HCT116 (cell line): Measurements from ENCODE around the gene DCAF15. TPM values are rescaled to one million over a fixed set of nuclear protein-coding genes. Genes with fewer than 3 reads are reported as not detected.

Source experiments
- ATAC-seq: fragments of 200-7000 bp; cut with Tn5 transposase; 2 replicates; pipeline ENCODE4 v1.9.1; 2020; ENCODE audit warnings: mild to moderate bottlenecking, moderate library complexity
- BruUV-seq: library from RNA; stranded (reverse); fragments of 400-500 nt; replicated peaks from 2 replicates; lab custom pipeline; 2021; lab: Mats Ljungman, UMichigan
- CTCF ChIA-PET: fragments of 300-600 bp; sonication (Branson Sonifier 250); formaldehyde crosslinking; loops from one replicate; lab custom pipeline; 2021; ENCODE audit warnings: antibody characterized with exemption; lab: Charles Lee
- POLR2A ChIA-PET: fragments of 300-600, 350-600 bp; sonication (Branson Sonifier 250); formaldehyde crosslinking; loops from one replicate; lab custom pipeline; 2021; ENCODE audit warnings: antibody characterized with exemption; lab: Charles Lee
- RAD21 ChIA-PET, 2 experiments: fragments of 300-600 bp; sonication (Branson Sonifier 250); formaldehyde crosslinking; loops; one replicate each; lab custom pipeline; 2023; ENCODE audit warnings: low total read pairs in 2 of 2; ENCODE audit not compliant: uncharacterized antibody in 2 of 2, unreplicated experiment in 2 of 2, low non-redundant PET in 1 of 2; lab: Charles Lee
- DNase-seq: peaks from one replicate; pipeline ENCODE4 v3.0.0-alpha.2; 2010; ENCODE audit warnings: low read depth, low spot score
- H2AFZ ChIP-seq: fragments of 200-600 bp; shearing (Covaris generic), sonication (generic); 2 replicates; pipeline ENCODE4 v1.6.1; 2017; ENCODE audit warnings: low read depth, mixed run types, mixed read lengths, antibody characterized with exemption, low read length; ENCODE audit not compliant: poor library complexity, severe bottlenecking
- H3K27ac ChIP-seq: 2 replicates; pipeline ENCODE4 v1.5.1; 2012; ENCODE audit warnings: low read depth, low read length
- H3K27me3 ChIP-seq: fragments of 200-600 bp; sonication (generic); 2 replicates; pipeline ENCODE4 v1.6.1; 2016; ENCODE audit warnings: mixed run types, low read length, mixed read lengths; ENCODE audit not compliant: insufficient read depth
- H3K36me3 ChIP-seq, 2 experiments: fragments of 200-500 bp in 1 of 2; fragments of 200-600 bp in 1 of 2; sonication (Bioruptor generic) in 1 of 2; sonication (generic) in 1 of 2; 2 replicates each; pipeline versions ENCODE4 v1.5.1 to v1.6.1; 2014 to 2016; ENCODE audit warnings: low read length in 2 of 2, inconsistent platforms in 1 of 2, mixed read lengths in 1 of 2, mixed run types in 1 of 2; ENCODE audit not compliant: insufficient read depth in 2 of 2, control insufficient read depth in 1 of 2
- H3K4me1 ChIP-seq, 2 experiments: fragments of 200-600 bp in 1 of 2; sonication (generic) in 1 of 2; 2 replicates each; pipeline versions ENCODE4 v1.5.1 to v1.6.1; 2012 to 2017; ENCODE audit warnings: low read length in 2 of 2, inconsistent platforms in 1 of 2, mild to moderate bottlenecking in 1 of 2, mixed read lengths in 1 of 2, mixed run types in 1 of 2, moderate library complexity in 1 of 2; ENCODE audit not compliant: insufficient read depth in 2 of 2, control insufficient read depth in 1 of 2
- H3K4me2 ChIP-seq: fragments of 200-600 bp; sonication (generic); 2 replicates; pipeline ENCODE4 v1.6.1; 2017; ENCODE audit warnings: mixed run types, low read length, mixed read lengths
- H3K4me3 ChIP-seq, 2 experiments: fragments of 200-600 bp in 1 of 2; sonication (generic) in 1 of 2; replicated peaks in 1 of 2; 2 replicates each; pipeline ENCODE4 v1.5.1; 2011 to 2016; ENCODE audit warnings: low read length in 2 of 2, control low read depth in 1 of 2, low read depth in 1 of 2, mild to moderate bottlenecking in 1 of 2, mixed read lengths in 1 of 2, mixed run types in 1 of 2
- H3K79me2 ChIP-seq: fragments of 200-600 bp; sonication (generic); 2 replicates; pipeline ENCODE4 v1.6.1; 2017; ENCODE audit warnings: mild to moderate bottlenecking, mixed run types, low read length, moderate library complexity, mixed read lengths; ENCODE audit not compliant: insufficient read depth
- H3K9ac ChIP-seq: fragments of 200-600 bp; sonication (generic); 2 replicates; pipeline ENCODE4 v1.6.1; 2016; ENCODE audit warnings: low read length, mixed read lengths
- H3K9me2 ChIP-seq: fragments of 200-600 bp; sonication (generic), shearing (Covaris generic); 2 replicates; pipeline ENCODE4 v1.6.1; 2017; ENCODE audit warnings: mixed run types, mild to moderate bottlenecking, moderate library complexity; ENCODE audit not compliant: insufficient read depth
- H3K9me3 ChIP-seq, 2 experiments: fragments of 200-500 bp in 1 of 2; fragments of 200-600 bp in 1 of 2; sonication (Bioruptor generic) in 1 of 2; sonication (generic) in 1 of 2; 2 replicates each; pipeline ENCODE4 v1.6.1; 2014 to 2017; ENCODE audit warnings: low read length in 2 of 2, mixed read lengths in 2 of 2, inconsistent platforms in 1 of 2, low read depth in 1 of 2, mild to moderate bottlenecking in 1 of 2, mixed run types in 1 of 2, moderate library complexity in 1 of 2; ENCODE audit not compliant: control insufficient read depth in 1 of 2, insufficient read depth in 1 of 2
- H4K20me1 ChIP-seq: fragments of 200-600 bp; sonication (generic), shearing (Covaris generic); 2 replicates; pipeline ENCODE4 v1.6.1; 2017; ENCODE audit warnings: mixed run types, mild to moderate bottlenecking, moderate library complexity; ENCODE audit not compliant: insufficient read depth
- ATF3 ChIP-seq: IDR thresholded peaks from 2 replicates; pipeline ENCODE4 v1.6.1; 2012
- CEBPB ChIP-seq: IDR thresholded peaks from 2 replicates; pipeline ENCODE4 v1.6.1; 2012; ENCODE audit warnings: low read depth
- CTCF ChIP-seq, 3 experiments: fragments of 200-600 bp in 1 of 3; sonication (generic) in 1 of 3; IDR thresholded peaks in 2 of 3; conservative IDR thresholded peaks in 1 of 3; 2 replicates each; pipeline ENCODE4 v1.5.1; 2012 to 2017; ENCODE audit warnings: low read depth in 2 of 3, low read length in 2 of 3, antibody characterized with exemption in 1 of 3, borderline replicate concordance in 1 of 3, control low read depth in 1 of 3, mild to moderate bottlenecking in 1 of 3, mixed read lengths in 1 of 3, mixed run types in 1 of 3, moderate library complexity in 1 of 3; ENCODE audit not compliant: insufficient read depth in 1 of 3
- EGR1 ChIP-seq: IDR thresholded peaks from 2 replicates; pipeline ENCODE4 v1.6.1; 2012; ENCODE audit warnings: low read depth
- ELF1 ChIP-seq: IDR thresholded peaks from 2 replicates; pipeline ENCODE4 v1.6.1; 2012; ENCODE audit warnings: low read depth, borderline replicate concordance
- EZH2 ChIP-seq: fragments of 200-600 bp; sonication (generic); IDR thresholded peaks from 2 replicates; pipeline ENCODE4 v1.6.1; 2017; ENCODE audit warnings: antibody characterized with exemption, mixed run types
- JUND ChIP-seq: IDR thresholded peaks from 2 replicates; pipeline ENCODE4 v1.6.1; 2012
- MAX ChIP-seq: IDR thresholded peaks from 2 replicates; pipeline ENCODE4 v1.6.1; 2012
- POLR2A ChIP-seq: IDR thresholded peaks from 2 replicates; pipeline ENCODE4 v1.7.0; 2011; ENCODE audit warnings: borderline replicate concordance; ENCODE audit not compliant: insufficient read depth, insufficient read length; ENCODE audit errors: extremely low read depth
- RAD21 ChIP-seq: IDR thresholded peaks from 2 replicates; pipeline ENCODE4 v1.6.1; 2012; ENCODE audit warnings: low read depth, mild to moderate bottlenecking
- REST ChIP-seq: IDR thresholded peaks from 2 replicates; pipeline ENCODE4 v1.6.1; 2012; ENCODE audit warnings: low read depth
- SP1 ChIP-seq: IDR thresholded peaks from 2 replicates; pipeline ENCODE4 v1.6.1; 2012; ENCODE audit warnings: low read depth
- SRF ChIP-seq: IDR thresholded peaks from 2 replicates; pipeline ENCODE4 v1.6.1; 2012; ENCODE audit warnings: low read depth
- TCF7L2 ChIP-seq: IDR thresholded peaks from 2 replicates; pipeline ENCODE4 v1.7.0; 2011; ENCODE audit warnings: borderline replicate concordance, inconsistent platforms; ENCODE audit not compliant: insufficient read depth, insufficient read length; ENCODE audit errors: extremely low read depth
- ZNF274 ChIP-seq: fragments of 200-500 bp; sonication (Bioruptor generic); IDR thresholded peaks from 2 replicates; pipeline ENCODE4 v1.6.1; 2014; ENCODE audit warnings: mild to moderate bottlenecking, low read depth, low read length, inconsistent platforms
- intact Hi-C: fragments of 100-400 bp; cut with micrococcal nuclease; formaldehyde crosslinking; loops from 2 replicates; pipeline ENCODE4 v1.10.0; 2022
- total RNA-seq: library from RNA; stranded (reverse); gene quantifications from one replicate; pipeline ENCODE4 v1.2.1, GENCODE V29; 2021; ENCODE audit not compliant: unreplicated experiment

The DCAF15 gene
- total RNA-seq, 1 experiment from 2014 or later = 46.2 TPM

GRCh38 chr19:13974073-13974472, 21.8 kb downstream of the DCAF15 start:
- BruUV-seq = no TSS peak
- H3K79me2 ChIP-seq = no peaks in the 10 kb centered on the region
- H4K20me1 ChIP-seq = no peaks in the 10 kb centered on the region
- no peak for TF ChIP-seq MAX
- TF ChIP-seq ELF1 = no peak
- TF ChIP-seq JUND = no peak
- TF ChIP-seq EZH2 = no peak
- TF ChIP-seq EGR1 = no peak
- TF ChIP-seq ATF3 = no peak
- TF ChIP-seq SRF = no peak
- ChIA-PET POLR2A (no interaction called here), RAD21 (no interaction called here), CTCF (no interaction called here)
- no peak overlapping the region for H2AFZ ChIP-seq
- peak overlapping the region; percentile 31; the same call in 1 of the 2 replicates for H3K9ac ChIP-seq
- peak; percentile 65 for DNase-seq
- H3K9me3 ChIP-seq = no peaks in the 10 kb centered on the region
- H3K9me2 ChIP-seq = no peaks in the 10 kb centered on the region
- no peaks in the 10 kb centered on the region for H3K27me3 ChIP-seq
- peaks cover 0 to 10% of the 10 kb centered on the region in 2 experiments; a peak in 3 of 4 replicates for H3K4me1 ChIP-seq
- peak overlapping the region; percentile 41 for H3K4me2 ChIP-seq
- intact Hi-C loops = no loop called here
- no peak overlapping the region for H3K27ac ChIP-seq
- ATAC-seq = peak; percentile 96
- H3K36me3 ChIP-seq = no peaks in the 10 kb centered on the region
- H3K4me3 ChIP-seq = no peak overlapping the region

- intact Hi-C loops = no loop called here
- H3K79me2 ChIP-seq = no peaks in the 10 kb centered on the region
- TF ChIP-seq RAD21 (no peak), ZNF274 (no peak), MAX (no peak), CTCF (IDR thresholded peaks at IDR 0.05 in 2 of 3, conservative IDR thresholded peaks at IDR 0.05 in 1 of 3; ENCODE audit: borderline replicate concordance in 1 of 3, insufficient read depth in 1 of 3, low read depth in 2 of 3, low read length in 2 of 3) (no peak), SRF (no peak), TCF7L2 (no peak), ATF3 (no peak), CEBPB (no peak), POLR2A (no peak), SP1 (no peak), REST (no peak)
Observed at GRCh38 chr19:13975870-13976269, 23.6 kb downstream of the DCAF15 start.

More at GRCh38 chr19:13975870-13976269, 23.6 kb downstream of the DCAF15 start:
- no peak overlapping the region for H3K27ac ChIP-seq
- POLR2A ChIA-PET = no interaction called here
- no peaks in the 10 kb centered on the region; a peak in 1 of 4 replicates for H3K36me3 ChIP-seq
- H2AFZ ChIP-seq = no peak overlapping the region
- CTCF ChIA-PET = no interaction called here
- no peak overlapping the region for H3K9ac ChIP-seq
- DNase-seq = no peak
- no peaks in the 10 kb centered on the region for H3K9me3 ChIP-seq
- H3K4me1 ChIP-seq = peaks cover 0 to 10% of the 10 kb centered on the region in 2 experiments; a peak in 3 of 4 replicates
- no peaks in the 10 kb centered on the region for H3K27me3 ChIP-seq
- BruUV-seq = no TSS peak
- H4K20me1 ChIP-seq = no peaks in the 10 kb centered on the region
- no peak for ATAC-seq
- H3K4me2 ChIP-seq = no peak overlapping the region
- H3K4me3 ChIP-seq = no peak overlapping the region
- H3K9me2 ChIP-seq = no peaks in the 10 kb centered on the region
- RAD21 ChIA-PET = no interaction called here
